ENCODE measurements around the gene CERS3.
"Not testable (repeated sequence)": the region's sequence is repeated elsewhere in the genome, so short reads cannot be mapped to it uniquely, and the experiment has no call there.

CERS3 gene

DNA sequence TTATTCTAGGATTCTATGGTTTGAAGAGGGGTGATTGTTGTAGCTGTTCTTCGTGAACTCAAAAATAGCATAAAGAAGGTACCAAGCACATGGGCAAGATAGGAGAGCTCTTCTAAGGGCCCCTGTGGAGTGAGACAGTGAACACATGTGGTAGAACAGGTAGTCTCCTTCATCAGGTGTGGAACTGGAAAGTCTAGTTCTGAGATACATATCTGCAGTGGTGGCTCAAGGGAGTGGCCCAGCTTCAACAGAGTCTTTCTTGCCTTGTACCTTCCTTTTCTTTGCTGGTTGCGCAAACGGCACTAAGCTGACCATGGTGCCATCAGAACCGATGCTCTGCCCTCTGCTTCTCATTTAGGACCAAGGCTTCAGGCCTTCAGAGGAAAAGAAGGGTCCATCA lies 65.2 kb downstream of the CERS3 start:
- Histone ChIP-seq H3K4me3 (ENCODE audit: low read depth, low read length) (no peak overlapping the region), H3K36me3 (ENCODE audit: control insufficient read depth, insufficient read depth, low read length) (no peaks in the 10 kb centered on the region), H3K4me1 (ENCODE audit: control insufficient read depth, insufficient read depth, low read length) (peaks cover 15% of the 10 kb centered on the region), H3K9me3 (ENCODE audit: control insufficient read depth, insufficient read depth, low read length) (no peaks in the 10 kb centered on the region), H3K27me3 (ENCODE audit: control insufficient read depth, insufficient read depth, low read length) (no peaks in the 10 kb centered on the region), H3K9ac (ENCODE audit: low read depth, low read length) (no peak overlapping the region)

DNA sequence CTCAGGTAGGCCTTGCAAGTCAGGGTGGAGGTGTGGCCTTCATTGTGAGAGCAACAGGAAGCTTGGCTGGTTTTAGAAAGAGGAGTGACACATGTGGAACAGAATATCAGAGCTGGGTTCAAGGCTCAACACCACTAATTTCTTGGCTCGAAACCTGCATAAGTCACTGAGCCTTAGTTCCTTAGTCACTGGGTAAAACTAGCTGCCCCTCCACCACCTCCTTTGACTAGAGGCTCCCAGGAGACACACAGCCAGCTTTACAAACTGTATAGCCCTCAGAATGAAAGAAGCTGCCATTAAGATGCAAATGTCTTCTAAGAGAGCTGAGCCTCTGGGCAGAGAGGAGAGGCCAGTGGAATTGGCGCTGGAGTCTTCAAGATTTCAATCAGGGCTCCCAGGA lies 67.7 kb downstream of the CERS3 start:
- H3K27me3 ChIP-seq (ENCODE audit: control insufficient read depth, insufficient read depth, low read length): no peaks in the 10 kb centered on the region
- no peaks in the 10 kb centered on the region for H3K36me3 ChIP-seq (ENCODE audit: control insufficient read depth, insufficient read depth, low read length)
- H3K4me1 ChIP-seq (ENCODE audit: control insufficient read depth, insufficient read depth, low read length): peaks cover 15% of the 10 kb centered on the region
- H3K4me3 ChIP-seq (ENCODE audit: low read depth, low read length): no peak overlapping the region
- no peaks in the 10 kb centered on the region for H3K9me3 ChIP-seq (ENCODE audit: control insufficient read depth, insufficient read depth, low read length)
- no peak overlapping the region for H3K9ac ChIP-seq (ENCODE audit: low read depth, low read length)

DNA sequence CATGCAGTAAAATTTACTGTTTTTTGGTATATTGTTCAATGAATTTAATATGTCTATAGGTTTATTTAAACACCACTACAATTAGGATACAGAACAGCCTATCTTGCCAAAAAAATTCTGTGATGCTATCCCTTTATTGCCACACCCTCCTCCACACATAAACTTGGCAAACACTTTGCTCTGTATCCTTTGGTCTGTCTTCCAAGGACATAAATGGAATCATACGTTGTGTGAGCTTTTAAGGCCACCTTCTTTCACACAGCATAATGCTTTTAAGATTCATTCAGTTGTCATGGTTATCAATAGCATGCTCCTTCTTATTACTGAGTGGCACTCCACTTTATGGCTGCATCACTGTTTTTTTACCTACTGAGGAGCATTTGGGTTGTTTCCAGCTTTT lies 71.5 kb downstream of the CERS3 start:
- Histone ChIP-seq H3K27me3 (ENCODE audit: control insufficient read depth, insufficient read depth, low read length) (no peaks in the 10 kb centered on the region), H3K9me3 (ENCODE audit: control insufficient read depth, insufficient read depth, low read length) (no peaks in the 10 kb centered on the region), H3K4me1 (ENCODE audit: control insufficient read depth, insufficient read depth, low read length) (peaks cover 15% of the 10 kb centered on the region), H3K4me3 (ENCODE audit: low read depth, low read length) (no peak overlapping the region), H3K9ac (ENCODE audit: low read depth, low read length) (no peak overlapping the region), H3K36me3 (ENCODE audit: control insufficient read depth, insufficient read depth, low read length) (no peaks in the 10 kb centered on the region)

DNA sequence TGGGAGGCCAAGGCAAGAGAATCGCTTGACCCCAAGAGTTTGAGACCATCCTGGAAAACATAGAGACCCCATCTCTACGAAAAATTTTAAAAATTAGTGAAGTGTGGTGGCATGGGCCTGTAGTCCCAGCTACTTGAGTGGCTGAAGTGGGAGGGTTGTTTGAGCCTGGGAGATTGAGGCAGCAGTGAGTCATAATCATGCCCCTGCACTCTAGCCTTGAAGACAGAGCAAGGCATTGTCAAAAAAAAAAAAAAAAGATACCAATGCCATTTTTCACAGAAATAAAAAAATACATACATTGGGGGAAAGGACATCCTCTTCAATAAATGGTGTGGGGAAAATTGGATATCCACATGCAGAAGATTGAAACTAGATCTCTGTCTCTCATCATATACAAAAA lies 74.6 kb downstream of the CERS3 start:
- H3K4me3 ChIP-seq (ENCODE audit: low read depth, low read length): no peak overlapping the region

DNA sequence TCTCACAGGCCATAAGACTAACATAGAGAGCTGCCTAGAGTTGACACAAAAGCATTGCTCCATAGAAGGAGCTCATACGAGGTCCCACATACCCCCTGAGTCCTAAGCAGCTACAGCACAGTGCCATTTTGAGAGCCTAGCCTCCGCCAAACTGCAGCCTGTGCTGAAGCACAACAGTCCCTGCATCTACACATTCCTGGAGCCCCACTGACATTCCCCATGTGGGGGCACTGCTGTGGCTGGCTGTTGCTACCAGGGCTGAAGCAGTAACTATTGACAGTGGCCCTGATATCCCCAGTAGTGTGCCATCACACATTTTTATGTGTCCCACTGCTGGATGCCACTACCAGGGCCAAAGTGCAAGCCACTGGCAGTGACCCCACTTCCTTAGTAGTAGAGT lies 80.3 kb downstream of the CERS3 start:
- Histone ChIP-seq H3K36me3 (ENCODE audit: control insufficient read depth, insufficient read depth, low read length) (no peaks in the 10 kb centered on the region), H3K4me1 (ENCODE audit: control insufficient read depth, insufficient read depth, low read length) (no peaks in the 10 kb centered on the region), H3K27me3 (ENCODE audit: control insufficient read depth, insufficient read depth, low read length) (no peaks in the 10 kb centered on the region), H3K9ac (ENCODE audit: low read depth, low read length) (no peak overlapping the region), H3K9me3 (ENCODE audit: control insufficient read depth, insufficient read depth, low read length) (no peaks in the 10 kb centered on the region), H3K4me3 (ENCODE audit: low read depth, low read length) (no peak overlapping the region)

More for the DNA sequence above, 74.6 kb downstream of the CERS3 start:
- Histone ChIP-seq H3K36me3 (ENCODE audit: control insufficient read depth, insufficient read depth, low read length) (no peaks in the 10 kb centered on the region), H3K4me1 (ENCODE audit: control insufficient read depth, insufficient read depth, low read length) (no peaks in the 10 kb centered on the region), H3K9me3 (ENCODE audit: control insufficient read depth, insufficient read depth, low read length) (no peaks in the 10 kb centered on the region), H3K27me3 (ENCODE audit: control insufficient read depth, insufficient read depth, low read length) (no peaks in the 10 kb centered on the region), H3K9ac (ENCODE audit: low read depth, low read length) (no peak overlapping the region)

DNA sequence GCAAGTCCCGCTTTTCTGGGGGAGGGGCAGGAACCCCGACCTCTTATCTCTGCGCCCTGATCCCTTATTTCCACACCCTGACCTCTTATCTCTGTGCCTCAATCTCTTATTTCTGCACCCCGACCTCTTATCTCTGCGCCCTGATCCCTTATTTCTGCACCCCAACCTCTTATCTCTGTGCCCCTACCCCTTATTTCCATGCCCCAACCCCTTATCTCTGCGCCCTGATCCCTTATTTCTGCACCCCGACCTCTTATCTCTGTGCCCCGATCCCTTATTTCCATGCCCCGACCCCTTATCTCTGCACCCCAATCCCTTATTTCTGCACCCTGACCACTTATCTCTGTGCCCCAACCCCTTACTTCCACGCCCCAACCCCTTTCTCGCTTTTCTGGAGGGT lies 87.7 kb downstream of the CERS3 start:
- not testable (repeated sequence) for H3K9me3 ChIP-seq (ENCODE audit: control insufficient read depth, insufficient read depth, low read length); H3K9ac ChIP-seq (ENCODE audit: low read depth, low read length); H3K36me3 ChIP-seq (ENCODE audit: control insufficient read depth, insufficient read depth, low read length)

DNA sequence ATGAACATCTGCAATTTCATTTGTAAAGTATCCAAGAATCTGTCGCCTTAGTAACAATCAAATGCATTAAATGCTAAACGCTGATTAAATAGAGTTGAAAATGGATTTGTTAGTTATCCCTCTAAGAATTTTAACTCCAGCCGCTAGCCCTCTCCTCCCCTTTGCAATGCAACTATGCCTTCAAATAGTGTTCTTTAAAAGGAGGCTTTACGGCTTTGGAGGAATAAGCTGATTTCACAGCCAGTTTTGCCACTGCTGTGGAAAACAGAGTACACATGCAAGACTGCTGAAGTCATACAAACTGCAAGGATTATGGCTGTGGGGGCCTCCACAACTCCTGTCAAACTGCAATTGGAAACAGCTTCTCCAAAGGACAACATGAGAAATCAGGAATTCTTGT lies 89.2 kb downstream of the CERS3 start:
- H3K4me1 ChIP-seq (ENCODE audit: control insufficient read depth, insufficient read depth, low read length): no peaks in the 10 kb centered on the region
- no peaks in the 10 kb centered on the region for H3K36me3 ChIP-seq (ENCODE audit: control insufficient read depth, insufficient read depth, low read length)
- no peak overlapping the region for H3K9ac ChIP-seq (ENCODE audit: low read depth, low read length)
- H3K4me3 ChIP-seq (ENCODE audit: low read depth, low read length): no peak overlapping the region
- no peaks in the 10 kb centered on the region for H3K27me3 ChIP-seq (ENCODE audit: control insufficient read depth, insufficient read depth, low read length)
- no peaks in the 10 kb centered on the region for H3K9me3 ChIP-seq (ENCODE audit: control insufficient read depth, insufficient read depth, low read length)

More for the DNA sequence above, 87.7 kb downstream of the CERS3 start:
- H3K27me3 ChIP-seq (ENCODE audit: control insufficient read depth, insufficient read depth, low read length); H3K4me3 ChIP-seq (ENCODE audit: low read depth, low read length); H3K4me1 ChIP-seq (ENCODE audit: control insufficient read depth, insufficient read depth, low read length): not testable (repeated sequence)

DNA sequence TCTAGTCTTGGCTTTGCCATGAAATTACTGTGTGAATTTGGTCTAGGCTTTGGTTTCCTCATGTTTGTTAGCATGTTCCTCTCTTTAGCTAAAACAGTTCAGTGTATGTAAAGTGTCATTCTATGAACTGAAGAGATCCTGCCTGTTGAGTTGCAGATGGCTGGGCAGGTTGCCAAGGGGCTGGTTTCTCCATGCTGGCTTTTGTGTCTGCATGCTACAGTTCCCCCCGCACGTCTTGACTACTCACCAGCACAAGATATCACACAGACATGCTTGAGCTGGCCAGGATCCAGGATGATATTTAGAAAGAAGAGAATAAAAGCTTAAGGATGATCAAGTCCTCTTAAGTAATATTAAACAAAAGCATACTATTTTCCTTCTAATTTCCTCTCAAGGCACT lies 90.2 kb downstream of the CERS3 start:
- Histone ChIP-seq H3K9me3 (ENCODE audit: control insufficient read depth, insufficient read depth, low read length) (no peaks in the 10 kb centered on the region), H3K36me3 (ENCODE audit: control insufficient read depth, insufficient read depth, low read length) (no peaks in the 10 kb centered on the region), H3K9ac (ENCODE audit: low read depth, low read length) (no peak overlapping the region), H3K4me1 (ENCODE audit: control insufficient read depth, insufficient read depth, low read length) (no peaks in the 10 kb centered on the region), H3K4me3 (ENCODE audit: low read depth, low read length) (no peak overlapping the region), H3K27me3 (ENCODE audit: control insufficient read depth, insufficient read depth, low read length) (no peaks in the 10 kb centered on the region)

DNA sequence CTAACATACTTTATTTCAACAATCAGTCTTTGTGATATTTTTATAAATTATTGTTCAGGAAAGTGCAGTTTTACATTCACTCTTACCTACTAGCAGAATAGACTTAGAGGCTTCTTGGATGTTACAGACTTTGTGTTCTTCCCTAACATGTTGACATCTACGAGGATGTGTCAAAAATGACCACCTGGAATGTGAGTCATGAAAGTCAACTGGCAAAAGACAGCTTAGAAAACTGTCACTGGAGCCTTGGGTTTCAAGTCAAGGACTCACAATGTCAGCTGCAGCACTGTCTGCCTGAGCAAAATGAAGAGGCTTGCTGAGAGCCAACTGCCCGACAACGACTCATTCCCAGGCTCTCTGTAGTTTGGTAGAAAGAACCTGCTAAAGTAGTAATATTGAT lies 91.5 kb downstream of the CERS3 start:
- H3K27me3 ChIP-seq (ENCODE audit: control insufficient read depth, insufficient read depth, low read length): no peaks in the 10 kb centered on the region
- no peaks in the 10 kb centered on the region for H3K9me3 ChIP-seq (ENCODE audit: control insufficient read depth, insufficient read depth, low read length)
- H3K36me3 ChIP-seq (ENCODE audit: control insufficient read depth, insufficient read depth, low read length): no peaks in the 10 kb centered on the region
- no peak overlapping the region for H3K4me3 ChIP-seq (ENCODE audit: low read depth, low read length)
- H3K9ac ChIP-seq (ENCODE audit: low read depth, low read length): no peak overlapping the region
- H3K4me1 ChIP-seq (ENCODE audit: control insufficient read depth, insufficient read depth, low read length): no peaks in the 10 kb centered on the region

DNA sequence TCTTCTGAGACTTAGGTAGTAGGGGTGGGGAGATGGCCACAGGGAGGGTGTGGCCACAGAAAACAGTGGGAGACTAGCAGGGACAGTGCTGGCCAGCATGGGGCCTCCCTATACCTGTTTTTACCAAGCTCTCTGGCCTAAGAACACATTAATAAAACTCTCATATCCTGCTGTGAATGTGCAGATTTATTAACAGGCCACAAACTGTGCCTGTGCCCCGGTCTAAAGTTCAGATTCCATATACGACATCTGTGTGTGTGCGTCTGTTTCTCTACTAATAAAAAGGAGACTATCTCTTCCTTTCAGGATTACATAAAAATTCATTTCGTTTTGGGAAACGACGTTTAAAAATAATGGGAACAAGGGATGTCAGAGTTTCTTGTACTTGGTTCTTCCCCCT lies 94.2 kb downstream of the CERS3 start:
- Histone ChIP-seq H3K27me3 (ENCODE audit: control insufficient read depth, insufficient read depth, low read length) (no peaks in the 10 kb centered on the region), H3K9me3 (ENCODE audit: control insufficient read depth, insufficient read depth, low read length) (no peaks in the 10 kb centered on the region), H3K4me3 (ENCODE audit: low read depth, low read length) (no peak overlapping the region), H3K36me3 (ENCODE audit: control insufficient read depth, insufficient read depth, low read length) (no peaks in the 10 kb centered on the region), H3K9ac (ENCODE audit: low read depth, low read length) (no peak overlapping the region), H3K4me1 (ENCODE audit: control insufficient read depth, insufficient read depth, low read length) (no peaks in the 10 kb centered on the region)

DNA sequence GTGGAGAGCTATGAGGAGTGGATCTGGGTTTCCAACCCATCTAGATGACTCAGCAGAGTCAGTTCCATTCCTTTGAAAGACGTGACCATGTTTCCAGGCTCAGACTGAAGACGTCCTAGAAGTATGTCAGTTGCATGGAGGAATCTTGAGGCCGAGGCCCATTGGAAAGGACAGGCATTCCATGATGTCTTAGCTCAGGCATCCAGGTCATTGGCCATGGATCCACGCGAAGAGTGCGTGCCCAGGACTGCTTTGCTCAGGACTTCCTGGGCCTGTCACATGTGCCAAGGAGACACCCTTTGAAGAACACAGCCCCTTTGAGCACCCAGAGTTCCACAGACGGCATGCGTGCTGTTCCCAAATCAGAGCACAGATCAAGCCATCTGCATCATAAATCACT lies 94.7 kb downstream of the CERS3 start:
- Histone ChIP-seq H3K27me3 (ENCODE audit: control insufficient read depth, insufficient read depth, low read length) (no peaks in the 10 kb centered on the region), H3K36me3 (ENCODE audit: control insufficient read depth, insufficient read depth, low read length) (no peaks in the 10 kb centered on the region), H3K9ac (ENCODE audit: low read depth, low read length) (no peak overlapping the region), H3K4me3 (ENCODE audit: low read depth, low read length) (no peak overlapping the region), H3K9me3 (ENCODE audit: control insufficient read depth, insufficient read depth, low read length) (no peaks in the 10 kb centered on the region), H3K4me1 (ENCODE audit: control insufficient read depth, insufficient read depth, low read length) (no peaks in the 10 kb centered on the region)

DNA sequence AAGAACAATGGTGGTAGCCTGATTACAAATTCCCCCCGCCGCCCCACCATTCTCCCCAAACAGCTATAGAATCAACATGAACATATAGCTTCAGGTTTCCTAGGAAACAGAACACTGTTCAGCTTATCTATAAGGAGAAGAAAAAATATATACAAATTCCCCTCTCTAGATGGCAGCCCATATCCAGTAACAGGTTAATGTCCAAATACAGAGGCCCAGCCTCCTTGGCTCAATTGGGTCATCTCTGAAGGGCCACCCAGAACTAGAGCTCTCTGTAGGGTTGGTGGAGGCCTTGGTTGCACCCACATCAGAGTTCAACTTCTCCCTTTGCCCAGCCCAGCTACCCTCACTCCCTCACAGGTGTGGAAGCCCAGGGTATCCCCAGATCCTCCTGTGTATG lies 95.4 kb downstream of the CERS3 start:
- Histone ChIP-seq H3K4me1 (ENCODE audit: control insufficient read depth, insufficient read depth, low read length) (no peaks in the 10 kb centered on the region), H3K4me3 (ENCODE audit: low read depth, low read length) (no peak overlapping the region)

DNA sequence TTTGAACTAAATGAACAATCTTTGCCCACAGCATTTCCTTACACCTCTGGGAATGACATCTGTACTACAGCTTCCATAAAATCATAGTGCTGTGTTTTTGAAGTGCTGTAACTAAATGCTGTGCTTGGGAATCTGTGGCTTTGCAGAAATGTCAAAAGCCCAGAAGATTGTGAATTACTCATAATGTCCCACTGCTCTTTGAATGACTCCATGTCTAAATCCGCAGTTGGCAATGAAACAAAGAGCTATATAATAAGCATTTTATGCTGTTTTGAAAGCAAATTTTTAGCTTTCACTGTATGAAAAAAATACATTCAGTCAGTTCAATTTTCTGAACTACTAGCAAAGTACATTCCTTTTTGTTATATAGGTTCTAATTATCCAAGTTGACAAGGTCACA lies 98.3 kb downstream of the CERS3 start:
- Histone ChIP-seq H3K9me3 (ENCODE audit: control insufficient read depth, insufficient read depth, low read length) (no peaks in the 10 kb centered on the region), H3K36me3 (ENCODE audit: control insufficient read depth, insufficient read depth, low read length) (no peaks in the 10 kb centered on the region), H3K27me3 (ENCODE audit: control insufficient read depth, insufficient read depth, low read length) (no peaks in the 10 kb centered on the region), H3K4me1 (ENCODE audit: control insufficient read depth, insufficient read depth, low read length) (no peaks in the 10 kb centered on the region), H3K9ac (ENCODE audit: low read depth, low read length) (no peak overlapping the region), H3K4me3 (ENCODE audit: low read depth, low read length) (no peak overlapping the region)

More for the DNA sequence above, 95.4 kb downstream of the CERS3 start:
- Histone ChIP-seq H3K27me3 (ENCODE audit: control insufficient read depth, insufficient read depth, low read length) (no peaks in the 10 kb centered on the region), H3K9ac (ENCODE audit: low read depth, low read length) (no peak overlapping the region), H3K9me3 (ENCODE audit: control insufficient read depth, insufficient read depth, low read length) (no peaks in the 10 kb centered on the region), H3K36me3 (ENCODE audit: control insufficient read depth, insufficient read depth, low read length) (no peaks in the 10 kb centered on the region)
